Fibroblast of skin of left quadriceps (primary cell): Measurements from ENCODE around the gene TSPY9.
"Not testable (repeated sequence)": the region's sequence is repeated elsewhere in the genome, so short reads cannot be mapped to it uniquely, and the experiment has no call there.

Source experiments
- DNase-seq, 2 experiments: peaks; one replicate each; pipeline ENCODE4 v3.0.0-alpha.2; 2013; ENCODE audit warnings: low read depth in 2 of 2

TSPY9 gene

GRCh38 chrY:9486967-9487366 lies at the start of gene TSPY9:
Gene TSPY9, plus strand, starts transcription at chrY:9487267. Its CDS starts 46 bp downstream, at chrY:9487313.
- not testable (repeated sequence) for DNase-seq

- DNase-seq: not testable (repeated sequence)
These were observed 20.4 kb upstream of the TSPY9 start, which contains the start of gene TSPY1 for GRCh38 chrY:9466655-9467054. Gene TSPY1, plus strand, starts transcription at chrY:9466955. Its CDS starts 46 bp downstream, at chrY:9467001.

- not testable (repeated sequence) for DNase-seq
These were observed 17.3 kb downstream of the TSPY9 start for GRCh38 chrY:9504396-9504795.

- DNase-seq: not testable (repeated sequence)
These were observed 29.2 kb downstream of the TSPY9 start for GRCh38 chrY:9516287-9516686.

- DNase-seq: not testable (repeated sequence)
These were observed 40.5 kb downstream of the TSPY9 start, which contains the start of gene TSPY10 for GRCh38 chrY:9527580-9527979. Gene TSPY10, plus strand, starts transcription at chrY:9527880. Its CDS starts 46 bp downstream, at chrY:9527926.
